Measurements from ENCODE around the gene SHISAL2B.

DNA sequence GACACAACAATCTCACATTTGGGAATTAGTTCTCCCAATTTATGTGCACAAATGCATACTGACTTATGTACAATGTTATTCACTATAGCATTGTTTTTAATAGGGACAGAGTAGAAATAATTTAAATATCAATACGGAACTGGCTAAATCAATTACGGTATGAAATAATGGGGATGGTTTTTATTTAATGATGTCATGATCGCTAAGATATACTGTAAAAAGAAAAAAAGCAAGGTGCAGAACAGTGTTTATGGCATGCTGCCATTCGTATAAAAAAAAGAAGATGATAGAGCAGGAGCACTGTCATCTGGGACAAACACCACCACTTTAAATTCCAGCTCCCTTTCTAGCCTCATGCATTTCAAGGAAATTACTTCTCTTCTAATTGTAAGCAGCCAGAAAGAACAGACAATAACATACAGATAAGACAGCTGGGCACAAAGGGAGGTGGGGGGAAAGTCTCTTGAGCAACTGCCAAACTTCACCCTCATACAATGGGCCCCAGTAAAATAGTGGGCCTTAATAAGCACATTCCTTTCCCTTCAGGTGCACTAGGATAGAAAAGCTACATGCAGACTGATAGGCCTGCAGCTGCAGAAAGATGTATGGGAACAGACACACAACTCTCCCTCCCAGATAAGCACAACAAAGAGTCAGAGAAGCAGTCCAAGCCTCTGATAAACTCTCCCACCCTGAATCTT, 69.8 kb downstream of the SHISAL2B start:
- TF ChIP-seq POLR2A (IDR thresholded peaks at IDR 0.05; ENCODE audit: low read depth, low read length) (no peak), TAF1 (IDR thresholded peaks at IDR 0.05; ENCODE audit: low read depth, low read length) (no peak), PAX5 (IDR thresholded peaks at IDR 0.05; ENCODE audit: insufficient read depth, low read length, severe bottlenecking) (no peak), POLR2AphosphoS5 (IDR thresholded peaks at IDR 0.05; ENCODE audit: low read depth, low read length) (no peak)
